HCT116 (cell line): ENCODE data around the gene RHCE.
"Not testable (repeated sequence)": the region's sequence is repeated elsewhere in the genome, so short reads cannot be mapped to it uniquely, and the experiment has no call there.

Experiments
- CEBPB ChIP-seq: IDR thresholded peaks from 2 replicates; pipeline ENCODE4 v1.6.1; 2012; ENCODE audit warnings: low read depth
- POLR2AphosphoS5 ChIP-seq: IDR thresholded peaks from 2 replicates; pipeline ENCODE4 v1.6.1; 2011; ENCODE audit warnings: mild to moderate bottlenecking, low read depth, low read length, moderate library complexity
- TF ChIP-seq, protein P1 (sequence below): IDR thresholded peaks from 2 replicates; pipeline ENCODE4 v1.6.1; 2012; ENCODE audit warnings: low read depth

DNA sequence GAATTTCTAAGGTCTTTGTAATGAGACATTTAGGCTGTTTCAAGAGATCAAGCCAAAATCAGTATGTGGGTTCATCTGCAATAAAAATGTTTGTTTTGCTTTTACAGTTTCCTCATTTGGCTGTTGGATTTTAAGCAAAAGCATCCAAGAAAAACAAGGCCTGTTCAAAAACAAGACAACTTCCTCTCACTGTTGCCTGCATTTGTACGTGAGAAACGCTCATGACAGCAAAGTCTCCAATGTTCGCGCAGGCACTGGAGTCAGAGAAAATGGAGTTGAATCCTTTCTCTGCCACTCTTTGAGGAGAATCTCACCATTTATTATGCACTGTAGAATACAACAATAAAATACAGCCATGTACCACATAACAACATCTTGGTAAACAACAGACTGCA is 91.8 kb downstream of the RHCE start:
- not testable (repeated sequence) for TF ChIP-seq CEBPB, POLR2AphosphoS5
- TF ChIP-seq, protein P1, sequence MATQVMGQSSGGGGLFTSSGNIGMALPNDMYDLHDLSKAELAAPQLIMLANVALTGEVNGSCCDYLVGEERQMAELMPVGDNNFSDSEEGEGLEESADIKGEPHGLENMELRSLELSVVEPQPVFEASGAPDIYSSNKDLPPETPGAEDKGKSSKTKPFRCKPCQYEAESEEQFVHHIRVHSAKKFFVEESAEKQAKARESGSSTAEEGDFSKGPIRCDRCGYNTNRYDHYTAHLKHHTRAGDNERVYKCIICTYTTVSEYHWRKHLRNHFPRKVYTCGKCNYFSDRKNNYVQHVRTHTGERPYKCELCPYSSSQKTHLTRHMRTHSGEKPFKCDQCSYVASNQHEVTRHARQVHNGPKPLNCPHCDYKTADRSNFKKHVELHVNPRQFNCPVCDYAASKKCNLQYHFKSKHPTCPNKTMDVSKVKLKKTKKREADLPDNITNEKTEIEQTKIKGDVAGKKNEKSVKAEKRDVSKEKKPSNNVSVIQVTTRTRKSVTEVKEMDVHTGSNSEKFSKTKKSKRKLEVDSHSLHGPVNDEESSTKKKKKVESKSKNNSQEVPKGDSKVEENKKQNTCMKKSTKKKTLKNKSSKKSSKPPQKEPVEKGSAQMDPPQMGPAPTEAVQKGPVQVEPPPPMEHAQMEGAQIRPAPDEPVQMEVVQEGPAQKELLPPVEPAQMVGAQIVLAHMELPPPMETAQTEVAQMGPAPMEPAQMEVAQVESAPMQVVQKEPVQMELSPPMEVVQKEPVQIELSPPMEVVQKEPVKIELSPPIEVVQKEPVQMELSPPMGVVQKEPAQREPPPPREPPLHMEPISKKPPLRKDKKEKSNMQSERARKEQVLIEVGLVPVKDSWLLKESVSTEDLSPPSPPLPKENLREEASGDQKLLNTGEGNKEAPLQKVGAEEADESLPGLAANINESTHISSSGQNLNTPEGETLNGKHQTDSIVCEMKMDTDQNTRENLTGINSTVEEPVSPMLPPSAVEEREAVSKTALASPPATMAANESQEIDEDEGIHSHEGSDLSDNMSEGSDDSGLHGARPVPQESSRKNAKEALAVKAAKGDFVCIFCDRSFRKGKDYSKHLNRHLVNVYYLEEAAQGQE = not testable (repeated sequence)
